Stimulated activated CD8-positive, alpha-beta memory T cell treated with anti-CD3 and anti-CD28 coated beads, Interleukin-2, amount 100 ng/mL, for 1 hour (primary cell): ENCODE measurements around the gene CT45A5.
"Not testable (repeated sequence)": the region's sequence is repeated elsewhere in the genome, so short reads cannot be mapped to it uniquely, and the experiment has no call there.

ENCODE experiments used
- DNase-seq, 2 donors: peaks; one replicate each; pipeline ENCODE4 v3.0.0-alpha.2; 2020; ENCODE audit warnings: low read depth in 2 of 2

The CT45A5 gene

GRCh38 chrX:135785403-135785802 lies at the start of gene CT45A5:
TSS of gene CT45A5 (minus strand) at chrX:135785503. CDS start at chrX:135781729, 3,774 bp downstream.
- DNase-seq = not testable (repeated sequence)

DNA sequence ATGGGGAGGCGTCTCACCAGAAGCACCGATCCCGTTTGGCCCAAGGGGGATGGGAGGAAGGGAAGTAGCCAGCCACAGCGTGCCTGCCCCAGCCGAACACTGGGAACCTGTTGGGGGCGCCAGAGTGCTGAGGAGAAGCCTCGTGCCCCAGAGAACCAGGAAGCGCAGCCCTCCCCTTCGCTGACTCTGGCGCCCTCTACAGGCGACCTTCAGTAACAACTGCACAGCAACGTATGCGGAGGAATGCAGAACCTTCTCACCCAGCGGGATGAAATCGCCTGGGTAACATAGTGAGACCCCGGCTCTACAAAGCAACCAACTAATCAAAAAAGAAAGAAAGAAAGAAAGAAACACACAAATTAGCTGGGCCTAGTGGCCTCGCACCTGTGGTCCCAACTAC lies 34.6 kb upstream of the CT45A5 start, which contains the start of gene CT45A2:
Gene CT45A2, minus strand, starts transcription at position 101 of the 400 bp plus-strand sequence. CDS start 3,747 bp downstream, outside the sequence.
- DNase-seq = not testable (repeated sequence)

- not testable (repeated sequence) for DNase-seq
These were observed 17.4 kb upstream of the CT45A5 start, which contains the start of gene CT45A6 for GRCh38 chrX:135802687-135803086. TSS of gene CT45A6 (minus strand) at chrX:135802787. CDS start at chrX:135798993, 3,794 bp downstream.

GRCh38 chrX:135768091-135768490 lies 17.2 kb downstream of the CT45A5 start, which contains the start of gene CT45A3:
TSS of gene CT45A3 (minus strand) at chrX:135768191. CDS start at chrX:135764444, 3,747 bp downstream.
- not testable (repeated sequence) for DNase-seq

DNA sequence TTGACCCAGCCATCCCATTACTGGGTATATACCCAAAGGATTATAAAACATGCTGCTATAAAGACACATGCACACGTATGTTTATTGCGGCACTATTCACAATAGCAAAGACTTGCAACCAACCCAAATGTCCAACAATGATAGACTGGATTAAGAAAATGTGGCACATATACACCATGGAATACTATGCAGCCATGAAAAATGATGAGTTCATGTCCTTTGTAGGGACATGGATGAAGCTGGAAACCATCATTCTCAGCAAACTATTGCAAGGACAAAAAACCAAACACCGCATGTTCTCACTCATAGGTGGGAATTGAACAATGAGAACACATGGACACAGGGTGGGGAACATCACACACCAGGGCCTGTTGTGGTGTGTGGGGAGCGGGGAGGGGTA lies 40.6 kb downstream of the CT45A5 start:
- not testable (repeated sequence) for DNase-seq

- DNase-seq = no peak
These were observed 44.0 kb downstream of the CT45A5 start for GRCh38 chrX:135741192-135741715.

DNA sequence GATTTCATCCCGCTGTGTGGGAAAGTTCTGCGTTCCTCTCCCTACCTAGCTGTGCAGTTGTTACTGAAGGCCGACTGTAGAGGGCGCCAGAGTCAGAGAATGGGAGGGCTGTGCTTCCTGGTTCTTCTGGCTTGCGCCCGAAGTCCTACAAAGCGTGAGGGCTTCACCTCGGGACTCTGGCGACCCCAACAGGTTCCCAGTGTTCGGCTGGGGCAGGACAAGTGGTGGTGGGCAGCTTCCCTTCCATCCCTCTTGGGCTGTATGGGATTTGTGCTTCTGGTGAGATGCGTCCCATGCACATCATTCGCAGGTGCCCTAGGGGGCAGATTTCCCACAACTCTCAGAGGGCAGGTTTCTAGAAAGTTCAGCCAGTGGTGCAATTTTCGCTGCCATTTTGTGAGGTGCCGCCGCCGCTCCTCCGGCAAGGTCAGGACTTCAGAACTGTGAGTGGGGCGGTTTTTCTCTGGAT lies 44.6 kb downstream of the CT45A5 start:
- peak in 1 of 2 donors; percentile 9 for DNase-seq

GRCh38 chrX:135737366-135738071 lies 47.8 kb downstream of the CT45A5 start:
- no peak for DNase-seq

DNA sequence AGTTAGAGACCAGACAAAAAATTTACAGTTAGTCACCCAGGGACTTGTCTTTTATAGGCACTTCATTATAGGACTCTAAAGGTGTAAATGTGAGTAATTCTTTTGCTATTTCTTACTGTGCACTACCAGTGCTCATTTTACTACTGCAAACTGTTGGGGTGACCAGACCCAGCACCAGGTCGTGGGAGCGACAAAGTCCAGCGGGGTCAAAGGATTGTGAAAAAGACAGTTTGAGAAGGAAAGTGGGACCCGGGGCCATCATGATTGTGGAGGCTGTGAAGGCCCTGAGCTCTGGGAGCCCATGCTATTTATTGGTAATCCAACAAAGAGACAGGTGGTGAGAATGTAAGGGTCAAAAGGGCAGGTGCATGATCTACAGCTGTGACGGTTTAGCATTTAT lies 50.6 kb downstream of the CT45A5 start:
- DNase-seq = not testable (repeated sequence)
